ENCODE measurements around the gene UBN2.

UBN2 gene

DNA sequence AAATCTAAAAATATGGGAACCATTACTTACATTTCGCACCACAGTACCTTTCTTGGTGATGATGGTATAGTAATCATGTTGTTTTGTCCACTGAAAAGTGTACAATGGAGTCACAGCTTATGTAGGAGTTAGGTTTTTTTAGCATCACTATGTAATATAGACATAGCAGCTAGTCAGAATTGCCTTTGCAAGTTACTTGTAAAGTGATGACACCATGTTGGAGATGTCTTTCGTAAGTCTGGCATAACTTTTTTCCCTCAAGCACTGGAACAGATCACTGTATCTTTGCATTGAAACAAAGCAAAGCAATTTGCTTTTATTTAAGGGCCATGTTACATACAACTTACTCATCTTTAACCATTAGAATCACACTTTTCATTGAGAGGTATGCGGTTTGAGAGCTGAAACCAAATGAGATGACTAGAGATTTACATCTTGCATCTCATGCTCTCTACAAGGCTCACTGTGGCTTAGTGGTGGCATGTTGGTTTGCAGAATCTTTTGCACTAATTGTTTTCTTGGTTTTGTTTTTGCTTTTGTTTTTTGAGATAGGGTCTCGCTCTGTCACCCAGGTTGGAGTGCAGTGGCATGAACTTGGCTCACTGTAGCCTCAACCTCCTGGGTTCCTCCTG is 18.3 kb downstream of the UBN2 start:
- peak in 1 of 2 experiments; percentile 21 for DNase-seq (ENCODE audit: low read depth in 1 of 2, low spot score in 1 of 2)
- Histone ChIP-seq H3K27ac (replicated peaks) (no peak overlapping the region), H3K4me3 (replicated peaks; ENCODE audit: insufficient read depth, low read length) (no peak overlapping the region), H3K27me3 (ENCODE audit: insufficient read depth, poor library complexity, severe bottlenecking) (no peaks in the 10 kb centered on the region)
- TF ChIP-seq SPI1 (IDR thresholded peaks at IDR 0.05; ENCODE audit: borderline replicate concordance, low read depth) (no peak), GABPA (IDR thresholded peaks at IDR 0.05; ENCODE audit: low read depth) (no peak), POLR2AphosphoS5 (IDR thresholded peaks at IDR 0.05; ENCODE audit: low read depth) (no peak)
- TF ChIP-seq, protein P1, sequence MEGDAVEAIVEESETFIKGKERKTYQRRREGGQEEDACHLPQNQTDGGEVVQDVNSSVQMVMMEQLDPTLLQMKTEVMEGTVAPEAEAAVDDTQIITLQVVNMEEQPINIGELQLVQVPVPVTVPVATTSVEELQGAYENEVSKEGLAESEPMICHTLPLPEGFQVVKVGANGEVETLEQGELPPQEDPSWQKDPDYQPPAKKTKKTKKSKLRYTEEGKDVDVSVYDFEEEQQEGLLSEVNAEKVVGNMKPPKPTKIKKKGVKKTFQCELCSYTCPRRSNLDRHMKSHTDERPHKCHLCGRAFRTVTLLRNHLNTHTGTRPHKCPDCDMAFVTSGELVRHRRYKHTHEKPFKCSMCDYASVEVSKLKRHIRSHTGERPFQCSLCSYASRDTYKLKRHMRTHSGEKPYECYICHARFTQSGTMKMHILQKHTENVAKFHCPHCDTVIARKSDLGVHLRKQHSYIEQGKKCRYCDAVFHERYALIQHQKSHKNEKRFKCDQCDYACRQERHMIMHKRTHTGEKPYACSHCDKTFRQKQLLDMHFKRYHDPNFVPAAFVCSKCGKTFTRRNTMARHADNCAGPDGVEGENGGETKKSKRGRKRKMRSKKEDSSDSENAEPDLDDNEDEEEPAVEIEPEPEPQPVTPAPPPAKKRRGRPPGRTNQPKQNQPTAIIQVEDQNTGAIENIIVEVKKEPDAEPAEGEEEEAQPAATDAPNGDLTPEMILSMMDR (IDR thresholded peaks at IDR 0.05; ENCODE audit: insufficient read depth, low read length), result no peak
- TF ChIP-seq, protein P2, sequence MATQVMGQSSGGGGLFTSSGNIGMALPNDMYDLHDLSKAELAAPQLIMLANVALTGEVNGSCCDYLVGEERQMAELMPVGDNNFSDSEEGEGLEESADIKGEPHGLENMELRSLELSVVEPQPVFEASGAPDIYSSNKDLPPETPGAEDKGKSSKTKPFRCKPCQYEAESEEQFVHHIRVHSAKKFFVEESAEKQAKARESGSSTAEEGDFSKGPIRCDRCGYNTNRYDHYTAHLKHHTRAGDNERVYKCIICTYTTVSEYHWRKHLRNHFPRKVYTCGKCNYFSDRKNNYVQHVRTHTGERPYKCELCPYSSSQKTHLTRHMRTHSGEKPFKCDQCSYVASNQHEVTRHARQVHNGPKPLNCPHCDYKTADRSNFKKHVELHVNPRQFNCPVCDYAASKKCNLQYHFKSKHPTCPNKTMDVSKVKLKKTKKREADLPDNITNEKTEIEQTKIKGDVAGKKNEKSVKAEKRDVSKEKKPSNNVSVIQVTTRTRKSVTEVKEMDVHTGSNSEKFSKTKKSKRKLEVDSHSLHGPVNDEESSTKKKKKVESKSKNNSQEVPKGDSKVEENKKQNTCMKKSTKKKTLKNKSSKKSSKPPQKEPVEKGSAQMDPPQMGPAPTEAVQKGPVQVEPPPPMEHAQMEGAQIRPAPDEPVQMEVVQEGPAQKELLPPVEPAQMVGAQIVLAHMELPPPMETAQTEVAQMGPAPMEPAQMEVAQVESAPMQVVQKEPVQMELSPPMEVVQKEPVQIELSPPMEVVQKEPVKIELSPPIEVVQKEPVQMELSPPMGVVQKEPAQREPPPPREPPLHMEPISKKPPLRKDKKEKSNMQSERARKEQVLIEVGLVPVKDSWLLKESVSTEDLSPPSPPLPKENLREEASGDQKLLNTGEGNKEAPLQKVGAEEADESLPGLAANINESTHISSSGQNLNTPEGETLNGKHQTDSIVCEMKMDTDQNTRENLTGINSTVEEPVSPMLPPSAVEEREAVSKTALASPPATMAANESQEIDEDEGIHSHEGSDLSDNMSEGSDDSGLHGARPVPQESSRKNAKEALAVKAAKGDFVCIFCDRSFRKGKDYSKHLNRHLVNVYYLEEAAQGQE (IDR thresholded peaks at IDR 0.05; ENCODE audit: insufficient replicate concordance, low read depth), result no peak

DNA sequence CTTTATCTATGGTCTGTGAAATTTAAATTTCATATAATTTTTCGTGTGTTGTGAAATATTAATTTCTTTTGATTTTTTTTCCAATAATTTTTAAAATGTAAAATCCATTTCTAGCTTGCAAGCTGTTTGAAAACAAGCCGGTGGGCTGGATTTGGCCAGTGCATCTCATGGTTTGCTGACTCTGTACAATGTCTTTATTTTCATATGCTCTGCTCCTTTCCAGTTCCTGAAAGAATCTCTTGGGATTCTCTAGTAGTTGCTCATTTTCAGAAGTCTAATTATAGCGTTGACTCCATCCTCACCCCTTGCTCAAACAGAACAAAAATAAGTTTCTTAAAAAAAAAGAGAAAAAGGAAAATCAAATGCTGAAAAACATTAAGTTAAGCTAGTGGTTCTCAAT is 21.4 kb downstream of the UBN2 start:
- DNase-seq (ENCODE audit: low read depth in 1 of 2, low spot score in 1 of 2), result no peak
- Histone ChIP-seq H3K27me3 (ENCODE audit: insufficient read depth, poor library complexity, severe bottlenecking) (no peaks in the 10 kb centered on the region), H3K4me3 (replicated peaks; ENCODE audit: insufficient read depth, low read length) (no peak overlapping the region), H3K27ac (replicated peaks) (no peak overlapping the region)
- TF ChIP-seq, protein P2 (IDR thresholded peaks at IDR 0.05; ENCODE audit: insufficient replicate concordance, low read depth), result no peak
- TF ChIP-seq, protein P1 (IDR thresholded peaks at IDR 0.05; ENCODE audit: insufficient read depth, low read length), result no peak
- TF ChIP-seq POLR2AphosphoS5 (IDR thresholded peaks at IDR 0.05; ENCODE audit: low read depth) (no peak), GABPA (IDR thresholded peaks at IDR 0.05; ENCODE audit: low read depth) (no peak), SPI1 (IDR thresholded peaks at IDR 0.05; ENCODE audit: borderline replicate concordance, low read depth) (no peak)

DNA sequence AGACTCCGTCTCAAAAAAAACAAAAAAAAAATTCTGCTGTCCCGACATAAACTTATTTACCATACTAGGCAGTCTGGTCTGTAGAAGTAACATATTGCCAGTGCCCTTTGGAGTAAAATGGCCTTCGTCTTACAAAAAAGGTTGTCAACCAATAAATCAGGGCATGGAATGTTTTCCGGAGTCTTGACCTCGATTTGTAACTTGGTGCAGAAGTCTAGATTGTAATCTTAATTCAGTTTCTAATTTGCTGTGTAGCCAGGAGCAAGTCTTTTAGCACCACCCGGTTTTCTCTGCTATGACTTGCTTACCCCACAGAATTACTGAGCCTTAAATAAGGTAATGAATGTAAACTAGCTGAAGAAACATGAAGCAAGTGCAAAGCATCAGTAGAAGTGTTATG is 23.2 kb downstream of the UBN2 start:
- Histone ChIP-seq H3K27me3 (ENCODE audit: insufficient read depth, poor library complexity, severe bottlenecking) (no peaks in the 10 kb centered on the region), H3K4me3 (replicated peaks; ENCODE audit: insufficient read depth, low read length) (no peak overlapping the region), H3K27ac (replicated peaks) (no peak overlapping the region)
- DNase-seq (ENCODE audit: low read depth in 1 of 2, low spot score in 1 of 2), result no peak
- TF ChIP-seq, protein P1 (IDR thresholded peaks at IDR 0.05; ENCODE audit: insufficient read depth, low read length), result no peak
- TF ChIP-seq, protein P2 (IDR thresholded peaks at IDR 0.05; ENCODE audit: insufficient replicate concordance, low read depth), result no peak
- TF ChIP-seq GABPA (IDR thresholded peaks at IDR 0.05; ENCODE audit: low read depth) (no peak), POLR2AphosphoS5 (IDR thresholded peaks at IDR 0.05; ENCODE audit: low read depth) (no peak), SPI1 (IDR thresholded peaks at IDR 0.05; ENCODE audit: borderline replicate concordance, low read depth) (no peak)

Data from HL-60 (cell line).